Smooth muscle cell (in vitro differentiated cells): ENCODE data around the gene GOLGA7B. TPM values are rescaled to one million over a fixed set of nuclear protein-coding genes. Genes with fewer than 3 reads are reported as not detected.

Experiments used
- DNase-seq: peaks from one replicate; lab custom pipeline; 2025; ENCODE audit not compliant: unreplicated experiment; lab: John Stamatoyannopoulos, UW
- H2AFZ ChIP-seq: fragments of 200-600 bp; sonication (generic); 2 replicates; pipeline ENCODE4 v1.6.0; 2016; ENCODE audit warnings: antibody characterized with exemption, low read depth, mild to moderate bottlenecking
- H3F3A ChIP-seq: fragments of 200-600 bp; sonication (generic); 2 replicates; pipeline ENCODE4 v1.6.0; 2017; ENCODE audit warnings: antibody characterized with exemption, low read depth
- H3K27ac ChIP-seq: fragments of 200-600 bp; sonication (generic); 2 replicates; pipeline ENCODE4 v1.5.1; 2016; ENCODE audit warnings: low read depth, mild to moderate bottlenecking
- H3K27me3 ChIP-seq: fragments of 200-600 bp; sonication (generic); 2 replicates; pipeline ENCODE4 v1.6.1; 2016; ENCODE audit warnings: low read depth, mild to moderate bottlenecking
- H3K36me3 ChIP-seq: fragments of 200-600 bp; sonication (generic); 2 replicates; pipeline ENCODE4 v1.5.1; 2016; ENCODE audit warnings: low read depth
- H3K4me1 ChIP-seq: fragments of 200-600 bp; sonication (generic); 2 replicates; pipeline ENCODE4 v1.5.1; 2016; ENCODE audit warnings: low read depth
- H3K4me2 ChIP-seq: fragments of 200-600 bp; sonication (generic); 2 replicates; pipeline ENCODE4 v1.6.0; 2016; ENCODE audit warnings: mild to moderate bottlenecking
- H3K4me3 ChIP-seq: fragments of 200-600 bp; sonication (generic); 2 replicates; pipeline ENCODE4 v1.5.1; 2016; ENCODE audit warnings: mild to moderate bottlenecking
- H3K79me2 ChIP-seq: fragments of 200-600 bp; sonication (generic); 2 replicates; pipeline ENCODE4 v1.6.0; 2016; ENCODE audit warnings: low read depth, mild to moderate bottlenecking
- H3K9ac ChIP-seq: fragments of 200-600 bp; sonication (generic); 2 replicates; pipeline ENCODE4 v1.6.0; 2016; ENCODE audit warnings: low read depth
- H3K9me3 ChIP-seq: fragments of 200-600 bp; sonication (generic); replicated peaks from 2 replicates; pipeline ENCODE4 v1.5.1; 2016; ENCODE audit warnings: low read depth
- H4K20me1 ChIP-seq: fragments of 200-600 bp; sonication (generic); 2 replicates; pipeline ENCODE4 v1.6.0; 2016; ENCODE audit warnings: low read depth
- CTCF ChIP-seq: fragments of 200-600 bp; sonication (generic); IDR thresholded peaks from 2 replicates; pipeline ENCODE4 v1.5.1; 2017; ENCODE audit warnings: borderline replicate concordance, mild to moderate bottlenecking, antibody characterized with exemption; ENCODE audit not compliant: insufficient read depth, poor library complexity, severe bottlenecking
- WGBS: methylation state at CpG from one replicate; pipeline ENCODE4 v1.1.7; 2016; ENCODE audit warnings: low lambda C conversion rate; 5-methylcytosine and 5-hydroxymethylcytosine counted together
- polyA plus RNA-seq: library from polyadenylated mRNA; unstranded; fragments of >200 nt; fragmentation: Nextera tagmentation; extraction: Ambion mirVana; gene quantifications from 2 replicates; pipeline ENCODE4 v1.2.1, GENCODE V29; 2016
- total RNA-seq: library from RNA; depleted of rRNA; stranded (reverse); fragments of >200 nt; gene quantifications from 2 replicates; pipeline ENCODE4 v1.2.3, GENCODE V29; 2014

The GOLGA7B gene
- total RNA-seq (not detected in 2 replicates), polyA plus RNA-seq (not detected in 2 replicates)

DNA sequence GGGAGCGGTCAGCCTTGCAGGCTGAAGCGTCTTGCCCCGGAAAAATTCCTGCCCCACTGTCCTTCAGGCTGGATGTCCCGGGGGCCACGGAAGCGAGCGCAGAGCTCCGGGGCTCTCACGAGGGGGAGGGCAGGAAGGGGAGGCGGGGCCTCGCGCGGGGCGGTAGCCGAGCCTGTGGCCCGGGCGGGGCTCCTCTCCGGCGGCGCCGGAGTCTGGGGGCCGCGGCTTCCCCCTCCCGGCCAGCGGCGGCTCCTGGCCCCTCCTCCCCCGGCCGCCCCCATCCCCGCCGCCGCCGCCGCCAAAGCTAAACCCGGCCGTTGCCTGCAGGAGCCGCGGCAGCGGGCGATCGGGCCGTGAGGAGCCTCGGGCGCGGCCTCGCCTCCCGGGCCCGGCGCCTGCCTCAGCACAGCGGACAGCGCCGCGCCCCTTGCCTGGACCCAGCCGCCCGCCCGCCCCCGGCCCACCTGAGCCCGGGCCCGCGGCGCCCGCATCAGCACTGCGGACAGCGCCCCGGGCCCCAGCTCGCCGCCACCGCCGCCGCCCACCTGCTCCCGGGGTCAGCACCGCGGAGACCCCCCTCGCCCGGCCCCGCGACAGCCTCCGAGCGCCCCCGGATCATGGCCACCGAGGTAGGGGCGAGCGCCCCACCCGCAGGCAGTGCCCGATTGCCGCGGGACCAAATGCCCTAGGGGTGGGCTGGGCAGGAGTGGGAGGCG is at the start of gene GOLGA7B:
Gene GOLGA7B, plus strand, starts transcription at position 157 of the 716 bp plus-strand sequence. Its CDS starts 461 bp downstream, at position 618.
- TF ChIP-seq CTCF = no peak
- no peaks in the 10 kb centered on the region for H4K20me1 ChIP-seq
- no peaks in the 10 kb centered on the region for H3K79me2 ChIP-seq
- H3K4me1 ChIP-seq = no peaks in the 10 kb centered on the region
- peak within 1 kb of the TSS; percentile 48 for H3K4me3 ChIP-seq
- H3K27me3 ChIP-seq = peaks cover 81% of the 10 kb centered on the region
- under 1% methylated on average over 15 of the region's 87 CpGs for WGBS
- no peak within 1 kb of the TSS for H3K27ac ChIP-seq
- H3K4me2 ChIP-seq = peak within 1 kb of the TSS; percentile 84
- no peak within 1 kb of the TSS for H2AFZ ChIP-seq
- H3K9ac ChIP-seq = no peak within 1 kb of the TSS
- H3K9me3 ChIP-seq = no peaks in the 10 kb centered on the region
- H3K36me3 ChIP-seq = no peaks in the 10 kb centered on the region
- H3F3A ChIP-seq = no peaks in the 10 kb centered on the region
- DNase-seq = peak; percentile 17

- H3K4me2 ChIP-seq = no peak overlapping the region
- no peak overlapping the region for H3K4me3 ChIP-seq
- no peak overlapping the region for H3K9ac ChIP-seq
- TF ChIP-seq CTCF = no peak
- no peak for DNase-seq
- H3F3A ChIP-seq = no peaks in the 10 kb centered on the region
- no peaks in the 10 kb centered on the region for H4K20me1 ChIP-seq
- H2AFZ ChIP-seq = no peak overlapping the region
- 90% methylated on average over 9 of the region's 9 CpGs for WGBS
- no peaks in the 10 kb centered on the region for H3K79me2 ChIP-seq
- no peaks in the 10 kb centered on the region for H3K36me3 ChIP-seq
- H3K4me1 ChIP-seq = no peaks in the 10 kb centered on the region
- H3K9me3 ChIP-seq = no peaks in the 10 kb centered on the region
- H3K27me3 ChIP-seq = peaks cover 8% of the 10 kb centered on the region
- no peak overlapping the region for H3K27ac ChIP-seq
Measured at GRCh38 chr10:97800474-97800873, 49.2 kb upstream of the GOLGA7B start.

DNA sequence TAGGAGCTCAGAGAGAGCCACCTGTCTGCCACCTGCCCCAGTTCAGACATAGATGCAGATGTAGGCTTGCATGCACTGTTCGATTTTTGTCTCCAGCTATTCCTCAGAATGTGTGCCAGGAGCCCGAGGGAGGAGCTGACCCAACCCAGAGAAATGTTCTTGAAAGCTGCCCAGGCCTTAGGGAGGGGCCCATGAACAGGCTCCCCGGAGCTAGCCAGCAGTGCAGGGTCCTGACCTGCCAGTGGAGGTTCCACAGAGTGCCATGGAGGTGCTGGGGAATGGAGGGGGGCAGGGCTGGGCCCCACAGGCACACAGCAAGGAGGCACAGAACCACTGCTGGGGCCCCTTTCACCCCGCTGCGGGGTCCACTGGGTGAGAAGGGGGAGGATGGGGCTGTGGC is 48.2 kb upstream of the GOLGA7B start:
- no peak overlapping the region for H2AFZ ChIP-seq
- no peaks in the 10 kb centered on the region for H3K79me2 ChIP-seq
- peaks cover 8% of the 10 kb centered on the region for H3K27me3 ChIP-seq
- 76% methylated on average over 4 of the region's 5 CpGs for WGBS
- no peak overlapping the region for H3K9ac ChIP-seq
- no peaks in the 10 kb centered on the region for H4K20me1 ChIP-seq
- no peak overlapping the region for H3K27ac ChIP-seq
- no peak overlapping the region for H3K4me2 ChIP-seq
- no peaks in the 10 kb centered on the region for H3F3A ChIP-seq
- DNase-seq = no peak
- no peaks in the 10 kb centered on the region for H3K9me3 ChIP-seq
- H3K4me3 ChIP-seq = no peak overlapping the region
- TF ChIP-seq CTCF = no peak
- no peaks in the 10 kb centered on the region for H3K36me3 ChIP-seq
- no peaks in the 10 kb centered on the region for H3K4me1 ChIP-seq
